ENCODE measurements around the gene MAP3K6. TPM values are rescaled to one million over a fixed set of nuclear protein-coding genes. Genes with fewer than 3 reads are reported as not detected.

Gene MAP3K6
- total RNA-seq, 4 donors from 2014 or later, result 13.5 to 35.5 (median 24.4) TPM

DNA sequence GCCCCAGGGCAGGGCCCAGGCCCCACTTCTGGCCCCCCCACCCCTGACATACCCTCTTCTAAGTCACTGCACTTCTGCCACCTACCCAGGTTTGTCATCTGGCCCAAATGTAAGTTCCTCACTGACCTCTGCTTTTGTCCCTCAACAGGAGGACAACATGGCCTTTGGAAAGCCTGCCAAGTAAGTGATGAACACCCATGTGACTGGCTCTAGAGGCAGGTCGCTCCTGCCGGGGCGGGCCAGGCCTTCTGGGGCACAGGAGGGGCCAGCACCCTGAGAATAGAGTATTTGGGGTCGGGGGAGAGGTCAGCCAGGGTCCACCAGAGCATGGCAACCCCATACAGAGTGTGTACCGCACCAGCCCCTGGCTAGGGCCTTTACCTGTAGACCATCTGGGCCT is 34.8 kb downstream of the MAP3K6 start:
- intact Hi-C loops (cut with DNase I; ENCODE audit: low total_unique reads) (no loop called here), in situ Hi-C loops (cut with MboI; ENCODE audit: low pct_ligation_motif_present in 1 of 4, low pct_unique_long_range_greater_than_20kb in 1 of 4, low sequenced_read_pairs in 3 of 4) (no loop called here)
- TF ChIP-seq POLR2AphosphoS5 (IDR thresholded peaks at IDR 0.05), result no peak
- no peak for TF ChIP-seq POLR2A (IDR thresholded peaks at IDR 0.05)
- TF ChIP-seq EP300 (IDR thresholded peaks at IDR 0.05; ENCODE audit: low read depth), result no peak
- TF ChIP-seq, protein P1, sequence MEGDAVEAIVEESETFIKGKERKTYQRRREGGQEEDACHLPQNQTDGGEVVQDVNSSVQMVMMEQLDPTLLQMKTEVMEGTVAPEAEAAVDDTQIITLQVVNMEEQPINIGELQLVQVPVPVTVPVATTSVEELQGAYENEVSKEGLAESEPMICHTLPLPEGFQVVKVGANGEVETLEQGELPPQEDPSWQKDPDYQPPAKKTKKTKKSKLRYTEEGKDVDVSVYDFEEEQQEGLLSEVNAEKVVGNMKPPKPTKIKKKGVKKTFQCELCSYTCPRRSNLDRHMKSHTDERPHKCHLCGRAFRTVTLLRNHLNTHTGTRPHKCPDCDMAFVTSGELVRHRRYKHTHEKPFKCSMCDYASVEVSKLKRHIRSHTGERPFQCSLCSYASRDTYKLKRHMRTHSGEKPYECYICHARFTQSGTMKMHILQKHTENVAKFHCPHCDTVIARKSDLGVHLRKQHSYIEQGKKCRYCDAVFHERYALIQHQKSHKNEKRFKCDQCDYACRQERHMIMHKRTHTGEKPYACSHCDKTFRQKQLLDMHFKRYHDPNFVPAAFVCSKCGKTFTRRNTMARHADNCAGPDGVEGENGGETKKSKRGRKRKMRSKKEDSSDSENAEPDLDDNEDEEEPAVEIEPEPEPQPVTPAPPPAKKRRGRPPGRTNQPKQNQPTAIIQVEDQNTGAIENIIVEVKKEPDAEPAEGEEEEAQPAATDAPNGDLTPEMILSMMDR (IDR thresholded peaks at IDR 0.05), result no peak
- no peak for DNase-seq
- Histone ChIP-seq H3K27me3 (no peaks in the 10 kb centered on the region), H3K4me3 (no peak overlapping the region), H3K36me3 (peaks cover 0 to 4% (median 2%) of the 10 kb centered on the region in 4 donors), H3K4me1 (no peaks in the 10 kb centered on the region), H3K9me3 (no peaks in the 10 kb centered on the region), H3K27ac (no peak overlapping the region)
- 84% methylated on average over 5 of the region's 5 CpGs; no CpG with 5 or more reads in 1 of the 2 donors for WGBS, 2 donors (ENCODE audit: low coverage in 1 of 2)

DNA sequence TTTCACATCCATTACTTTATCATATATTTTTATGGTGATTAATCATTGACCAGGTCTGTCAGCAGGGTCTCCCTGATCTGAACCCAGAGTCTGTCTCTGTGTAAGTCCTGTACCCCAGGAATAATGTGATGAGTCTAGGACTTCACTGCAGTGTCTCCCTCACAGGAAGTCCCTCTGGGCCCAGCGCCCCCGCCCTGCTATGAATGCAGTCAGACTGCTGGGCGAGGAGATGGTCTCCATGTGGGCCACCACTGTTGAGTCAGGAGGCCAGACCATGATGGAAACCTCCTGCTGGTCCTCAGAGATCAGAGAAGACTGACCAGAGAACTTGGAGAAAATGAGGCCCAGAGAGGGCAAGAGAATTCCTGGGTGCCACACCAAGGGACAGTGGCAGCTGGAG is 35.3 kb downstream of the MAP3K6 start:
- Histone ChIP-seq H3K27me3 (no peaks in the 10 kb centered on the region), H3K4me1 (peaks cover 0 to 5% (median 0%) of the 10 kb centered on the region in 4 donors), H3K27ac (no peak overlapping the region), H3K36me3 (peaks cover 0 to 4% (median 2%) of the 10 kb centered on the region in 4 donors), H3K4me3 (no peak overlapping the region), H3K9me3 (no peaks in the 10 kb centered on the region)
- intact Hi-C loops (cut with DNase I; ENCODE audit: low total_unique reads) (no loop called here), in situ Hi-C loops (cut with MboI; ENCODE audit: low pct_ligation_motif_present in 1 of 4, low pct_unique_long_range_greater_than_20kb in 1 of 4, low sequenced_read_pairs in 3 of 4) (no loop called here)
- DNase-seq, result no peak
- 87% methylated on average over 3 of the region's 3 CpGs; no CpG with 5 or more reads in 1 of the 2 donors for WGBS, 2 donors (ENCODE audit: low coverage in 1 of 2)
- no peak for TF ChIP-seq POLR2AphosphoS5 (IDR thresholded peaks at IDR 0.05)
- no peak for TF ChIP-seq EP300 (IDR thresholded peaks at IDR 0.05; ENCODE audit: low read depth)
- no peak for TF ChIP-seq POLR2A (IDR thresholded peaks at IDR 0.05)
- TF ChIP-seq, protein P1 (IDR thresholded peaks at IDR 0.05), result no peak

DNA sequence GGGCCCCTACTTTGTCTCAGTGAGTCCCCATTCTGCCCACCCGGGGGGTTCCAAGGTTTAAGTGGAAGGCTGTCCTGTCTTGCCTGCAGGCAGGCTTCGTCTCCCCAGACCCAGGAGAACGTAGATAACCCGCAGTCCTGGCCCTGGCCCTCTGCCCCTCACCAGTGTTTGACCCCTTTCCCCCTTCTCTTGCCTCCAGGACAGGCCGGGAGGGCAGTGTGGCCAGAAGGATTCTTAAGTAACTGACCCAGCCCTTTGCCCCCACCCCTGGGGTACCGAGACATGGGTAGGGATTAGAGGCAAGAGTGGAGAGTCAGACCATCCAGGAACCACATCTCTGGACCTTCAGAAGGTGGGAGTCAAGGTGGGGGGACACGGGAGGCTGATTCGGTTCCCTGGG is 36.0 kb downstream of the MAP3K6 start:
- 83% methylated on average over 8 of the region's 8 CpGs; no CpG with 5 or more reads in 1 of the 2 donors for WGBS, 2 donors (ENCODE audit: low coverage in 1 of 2)
- no peak for DNase-seq
- TF ChIP-seq, protein P1 (IDR thresholded peaks at IDR 0.05), result no peak
- TF ChIP-seq POLR2AphosphoS5 (IDR thresholded peaks at IDR 0.05) (no peak), POLR2A (IDR thresholded peaks at IDR 0.05) (no peak), EP300 (IDR thresholded peaks at IDR 0.05; ENCODE audit: low read depth) (no peak)
- H3K27me3 ChIP-seq, result no peaks in the 10 kb centered on the region
- H3K36me3 ChIP-seq, result peaks cover 0 to 4% (median 2%) of the 10 kb centered on the region in 4 donors
- peaks cover 0 to 10% (median 0%) of the 10 kb centered on the region in 4 donors for H3K4me1 ChIP-seq
- no peaks in the 10 kb centered on the region for H3K9me3 ChIP-seq
- intact Hi-C loops (cut with DNase I; ENCODE audit: low total_unique reads), result no loop called here
- in situ Hi-C loops (cut with MboI; ENCODE audit: low pct_ligation_motif_present in 1 of 4, low pct_unique_long_range_greater_than_20kb in 1 of 4, low sequenced_read_pairs in 3 of 4), result no loop called here
- H3K4me3 ChIP-seq, result no peak overlapping the region
- H3K27ac ChIP-seq, result no peak overlapping the region

DNA sequence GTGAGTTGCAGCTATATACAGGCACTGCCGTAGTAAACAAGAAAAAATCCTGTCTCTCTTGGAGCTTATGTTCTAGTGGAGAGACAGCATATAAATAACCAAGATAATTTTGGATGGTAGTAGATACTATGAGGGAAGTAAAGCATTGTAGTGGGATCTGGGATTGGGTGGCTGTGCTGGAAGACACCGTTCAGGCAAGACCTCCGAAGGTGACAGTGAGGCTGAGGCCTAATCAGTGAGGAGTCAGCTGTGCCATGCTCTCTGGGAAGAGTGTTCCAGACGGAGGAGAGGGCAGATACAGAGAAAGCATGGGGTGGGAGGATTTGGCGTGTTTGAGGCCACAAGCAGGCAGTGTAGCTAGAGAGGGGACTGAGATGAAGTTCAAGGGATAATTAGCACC is 38.8 kb downstream of the MAP3K6 start:
- no peaks in the 10 kb centered on the region for H3K27me3 ChIP-seq
- in situ Hi-C loops (cut with MboI; ENCODE audit: low pct_ligation_motif_present in 1 of 4, low pct_unique_long_range_greater_than_20kb in 1 of 4, low sequenced_read_pairs in 3 of 4) (no loop called here), intact Hi-C loops (cut with DNase I; ENCODE audit: low total_unique reads) (loop anchor here (10.0 kb wide), 1 partner anchor 277 kb away; the partner anchor contains the start of gene AHDC1)
- H3K27ac ChIP-seq, result no peak overlapping the region
- peaks cover 10 to 25% (median 12%) of the 10 kb centered on the region in 4 donors for H3K4me1 ChIP-seq
- H3K36me3 ChIP-seq, result no peaks in the 10 kb centered on the region
- no peak overlapping the region for H3K4me3 ChIP-seq
- DNase-seq, result no peak
- 78 to 80% methylated on average over 3 to 5 of the region's 5 CpGs for WGBS, 2 donors (ENCODE audit: low coverage in 1 of 2)
- H3K9me3 ChIP-seq, result no peaks in the 10 kb centered on the region
- TF ChIP-seq EP300 (IDR thresholded peaks at IDR 0.05; ENCODE audit: low read depth) (no peak), POLR2A (IDR thresholded peaks at IDR 0.05) (no peak), POLR2AphosphoS5 (IDR thresholded peaks at IDR 0.05) (no peak)
- TF ChIP-seq, protein P1 (IDR thresholded peaks at IDR 0.05), result no peak

Measured in transverse colon (tissue), 4 donors.